Peyer's patch (tissue), 4 donors: ENCODE results near the gene ATXN3L. TPM values are rescaled to one million over a fixed set of nuclear protein-coding genes. Genes with fewer than 3 reads are reported as not detected.

Experiments used
- DNase-seq, 3 donors: peaks; one replicate each; pipeline ENCODE4 v3.0.0-alpha.2; 2017 to 2019
- H3K27ac ChIP-seq, 4 donors: fragments of 200-600 bp; sonication (generic); one replicate each; pipeline ENCODE4 v1.5.1; 2016 to 2019
- H3K27me3 ChIP-seq, 2 donors: fragments of 200-600 bp; sonication (generic); one replicate each; pipeline ENCODE4 v1.5.1; 2019
- H3K36me3 ChIP-seq, 3 donors: fragments of 200-600 bp; sonication (generic); one replicate each; pipeline ENCODE4 v1.5.1; 2016 to 2019
- H3K4me1 ChIP-seq, 4 donors: fragments of 200-600 bp; sonication (generic); one replicate each; pipeline ENCODE4 v1.5.1; 2016 to 2019
- H3K4me3 ChIP-seq, 4 donors: fragments of 200-600 bp; sonication (generic); 1 replicate in 3 of 4; 2 replicates in 1 of 4; pipeline ENCODE4 v1.5.1; 2016 to 2019; ENCODE audit warnings: mild to moderate bottlenecking in 1 of 4
- H3K9me3 ChIP-seq, 4 donors: fragments of 200-600 bp; sonication (generic); one replicate each; pipeline ENCODE4 v1.5.1; 2016 to 2019; ENCODE audit warnings: mild to moderate bottlenecking in 1 of 4
- POLR2A ChIP-seq, 2 donors: fragments of 450-650 bp; IDR thresholded peaks; one replicate each; pipeline ENCODE4 v1.5.1; 2017; ENCODE audit warnings: antibody characterized with exemption in 2 of 2, mild to moderate bottlenecking in 2 of 2, moderate library complexity in 2 of 2
- total RNA-seq, 4 donors: library from RNA; depleted of rRNA; stranded (reverse); fragments of >200 nt; gene quantifications; one replicate each; pipeline ENCODE4 v1.1.0, GENCODE V29; 2016
- TF ChIP-seq, protein P1 (sequence below), 6 experiments: fragments of 450-650 bp in 4 of 6; fragments of 200-600 bp in 2 of 6; sonication (generic) in 1 of 6; IDR thresholded peaks; one replicate each; pipeline ENCODE4 v1.5.1; 2017 to 2019; ENCODE audit warnings: antibody characterized with exemption in 6 of 6, mild to moderate bottlenecking in 3 of 6, moderate library complexity in 1 of 6

The ATXN3L gene
- total RNA-seq, 4 donors from 2014 or later, result not detected

DNA sequence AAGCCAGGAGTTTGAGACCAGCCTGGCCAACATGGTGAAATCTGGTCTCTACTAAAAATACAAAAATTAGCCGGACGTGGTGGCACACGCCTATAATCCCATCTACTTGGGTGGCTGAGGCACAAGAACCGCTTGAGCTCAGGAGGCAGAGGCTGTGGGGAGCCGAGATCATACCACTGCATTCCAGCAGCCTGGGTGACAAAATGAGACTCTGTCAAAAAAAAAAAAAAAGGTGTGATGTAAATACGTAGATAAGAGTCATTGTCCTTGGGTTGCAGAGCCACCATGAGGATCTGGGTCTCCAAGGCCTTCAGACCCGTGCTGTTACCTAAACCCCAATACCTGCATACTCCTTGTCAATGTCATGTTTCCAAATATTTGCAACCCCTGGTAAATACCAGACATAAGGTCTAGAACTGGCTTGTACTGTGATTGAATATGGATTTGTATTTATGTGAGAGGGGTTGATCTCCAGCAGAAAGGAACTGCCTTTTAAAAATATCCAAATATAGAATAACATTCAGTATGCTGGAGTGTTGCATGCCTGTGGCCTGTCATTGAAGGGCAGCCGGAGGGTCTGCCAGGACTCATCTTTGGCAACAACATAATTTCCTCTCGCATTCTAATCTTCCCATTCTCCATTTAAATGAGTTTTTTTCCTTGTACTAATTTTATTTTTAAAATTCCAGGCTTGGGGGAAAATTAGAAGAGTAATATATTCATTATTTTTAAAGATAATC, 40.4 kb downstream of the ATXN3L start:
- no peaks in the 10 kb centered on the region for H3K4me1 ChIP-seq
- H3K36me3 ChIP-seq, result no peaks in the 10 kb centered on the region
- H3K27me3 ChIP-seq, result no peaks in the 10 kb centered on the region
- DNase-seq, result no peak
- H3K9me3 ChIP-seq, result no peaks in the 10 kb centered on the region
- TF ChIP-seq, protein P1, sequence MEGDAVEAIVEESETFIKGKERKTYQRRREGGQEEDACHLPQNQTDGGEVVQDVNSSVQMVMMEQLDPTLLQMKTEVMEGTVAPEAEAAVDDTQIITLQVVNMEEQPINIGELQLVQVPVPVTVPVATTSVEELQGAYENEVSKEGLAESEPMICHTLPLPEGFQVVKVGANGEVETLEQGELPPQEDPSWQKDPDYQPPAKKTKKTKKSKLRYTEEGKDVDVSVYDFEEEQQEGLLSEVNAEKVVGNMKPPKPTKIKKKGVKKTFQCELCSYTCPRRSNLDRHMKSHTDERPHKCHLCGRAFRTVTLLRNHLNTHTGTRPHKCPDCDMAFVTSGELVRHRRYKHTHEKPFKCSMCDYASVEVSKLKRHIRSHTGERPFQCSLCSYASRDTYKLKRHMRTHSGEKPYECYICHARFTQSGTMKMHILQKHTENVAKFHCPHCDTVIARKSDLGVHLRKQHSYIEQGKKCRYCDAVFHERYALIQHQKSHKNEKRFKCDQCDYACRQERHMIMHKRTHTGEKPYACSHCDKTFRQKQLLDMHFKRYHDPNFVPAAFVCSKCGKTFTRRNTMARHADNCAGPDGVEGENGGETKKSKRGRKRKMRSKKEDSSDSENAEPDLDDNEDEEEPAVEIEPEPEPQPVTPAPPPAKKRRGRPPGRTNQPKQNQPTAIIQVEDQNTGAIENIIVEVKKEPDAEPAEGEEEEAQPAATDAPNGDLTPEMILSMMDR (IDR thresholded peaks at IDR 0.05), result no peak
- no peak for TF ChIP-seq POLR2A (IDR thresholded peaks at IDR 0.05)
- no peak overlapping the region for H3K27ac ChIP-seq
- H3K4me3 ChIP-seq, result no peak overlapping the region

DNA sequence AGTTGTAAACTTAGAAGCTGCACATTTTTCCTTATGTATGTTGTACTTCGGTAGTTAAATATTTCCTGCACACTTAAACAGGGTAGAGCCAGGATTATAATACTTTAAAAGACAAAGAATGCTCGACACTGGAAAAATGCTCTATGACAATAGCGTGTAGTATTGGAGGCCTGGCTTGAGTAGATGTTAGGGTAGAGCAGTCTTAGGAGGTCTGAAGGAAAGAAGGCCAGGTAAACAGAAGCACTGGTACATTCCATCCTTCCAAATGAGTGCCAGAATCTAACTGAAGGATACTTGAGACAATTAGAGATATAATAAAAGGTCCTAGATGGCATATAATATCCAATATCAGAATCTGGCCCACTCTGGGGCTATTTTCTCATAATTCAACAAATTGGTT, 42.3 kb downstream of the ATXN3L start:
- TF ChIP-seq, protein P1 (IDR thresholded peaks at IDR 0.05), result no peak
- no peak for TF ChIP-seq POLR2A (IDR thresholded peaks at IDR 0.05)
- H3K9me3 ChIP-seq, result no peaks in the 10 kb centered on the region
- no peaks in the 10 kb centered on the region for H3K4me1 ChIP-seq
- no peaks in the 10 kb centered on the region for H3K36me3 ChIP-seq
- no peak overlapping the region for H3K27ac ChIP-seq
- DNase-seq, result no peak
- H3K4me3 ChIP-seq, result no peak overlapping the region
- no peaks in the 10 kb centered on the region for H3K27me3 ChIP-seq

DNA sequence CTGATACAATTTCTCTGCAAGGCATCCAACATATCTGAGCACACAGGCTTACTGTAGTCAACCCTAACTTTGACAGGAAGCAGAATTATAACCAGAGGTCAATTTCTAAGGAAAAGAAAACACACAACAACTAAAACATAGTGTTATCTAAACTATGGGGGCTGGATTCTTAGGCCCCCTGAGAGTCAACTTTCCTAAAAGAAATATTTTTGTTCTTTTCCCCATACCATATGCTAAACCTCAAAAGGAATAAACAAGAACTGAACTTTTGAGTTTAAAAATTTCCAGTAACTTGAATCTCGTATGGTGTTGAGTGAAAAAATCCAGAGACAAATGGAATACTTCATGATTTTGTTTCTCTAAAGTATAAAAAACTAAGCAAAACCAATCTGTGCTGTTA, 42.9 kb downstream of the ATXN3L start:
- no peaks in the 10 kb centered on the region for H3K9me3 ChIP-seq
- no peak for TF ChIP-seq POLR2A (IDR thresholded peaks at IDR 0.05)
- TF ChIP-seq, protein P1 (IDR thresholded peaks at IDR 0.05), result no peak
- no peaks in the 10 kb centered on the region for H3K27me3 ChIP-seq
- H3K27ac ChIP-seq, result no peak overlapping the region
- H3K36me3 ChIP-seq, result no peaks in the 10 kb centered on the region
- H3K4me3 ChIP-seq, result no peak overlapping the region
- no peaks in the 10 kb centered on the region for H3K4me1 ChIP-seq
- DNase-seq, result no peak

DNA sequence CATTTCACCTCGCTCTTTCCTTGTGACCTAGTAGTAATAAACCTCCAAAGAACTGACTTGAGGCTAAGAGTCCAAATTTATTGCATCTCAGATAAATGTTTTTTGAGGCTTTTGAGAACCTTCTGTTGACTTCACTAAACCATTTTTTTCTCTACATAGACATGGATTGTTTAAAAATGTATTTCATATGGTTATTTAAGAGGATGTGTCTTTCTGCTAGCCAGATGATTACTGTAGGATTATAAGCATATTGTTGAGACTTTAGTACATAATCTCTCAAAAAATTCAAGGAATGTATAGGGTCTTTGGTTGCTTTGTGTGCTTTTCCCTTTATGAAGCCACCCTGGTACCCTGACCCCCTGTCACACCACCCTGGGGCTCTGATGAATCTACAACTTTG, 44.8 kb downstream of the ATXN3L start:
- no peaks in the 10 kb centered on the region for H3K36me3 ChIP-seq
- no peak for TF ChIP-seq POLR2A (IDR thresholded peaks at IDR 0.05)
- TF ChIP-seq, protein P1 (IDR thresholded peaks at IDR 0.05), result no peak
- H3K27ac ChIP-seq, result no peak overlapping the region
- no peaks in the 10 kb centered on the region for H3K27me3 ChIP-seq
- H3K4me3 ChIP-seq, result no peak overlapping the region
- no peaks in the 10 kb centered on the region for H3K4me1 ChIP-seq
- no peaks in the 10 kb centered on the region for H3K9me3 ChIP-seq
- DNase-seq, result no peak

DNA sequence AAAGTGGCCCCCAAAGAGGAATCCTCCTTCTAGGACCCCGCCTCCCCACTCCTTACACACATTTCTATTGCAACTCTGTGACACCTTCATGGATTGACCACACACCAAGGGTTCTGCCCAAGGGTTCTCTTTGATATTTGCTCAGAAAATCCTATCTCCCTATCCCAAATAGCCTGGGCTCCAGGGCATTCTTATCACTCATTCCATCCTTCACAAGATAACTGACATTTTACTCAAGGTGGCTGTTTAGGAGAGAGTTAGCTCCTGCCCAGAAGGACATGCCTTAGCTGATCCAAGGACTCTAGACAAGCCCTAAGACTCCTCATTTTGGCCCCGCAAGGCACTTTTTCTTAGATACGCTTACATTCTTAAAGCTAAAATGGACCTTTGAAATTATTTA, 47.4 kb downstream of the ATXN3L start:
- no peak overlapping the region for H3K4me3 ChIP-seq
- H3K36me3 ChIP-seq, result no peaks in the 10 kb centered on the region
- H3K9me3 ChIP-seq, result no peaks in the 10 kb centered on the region
- no peak for DNase-seq
- H3K4me1 ChIP-seq, result no peaks in the 10 kb centered on the region
- TF ChIP-seq, protein P1 (IDR thresholded peaks at IDR 0.05), result no peak
- no peak for TF ChIP-seq POLR2A (IDR thresholded peaks at IDR 0.05)
- H3K27ac ChIP-seq, result no peak overlapping the region
- H3K27me3 ChIP-seq, result no peaks in the 10 kb centered on the region
